GM18951 (cell line): ENCODE measurements around the gene CNPY1.

Experiments
- POLR2A ChIP-seq: IDR thresholded peaks from 4 replicates; pipeline ENCODE4 v1.6.1; 2011; ENCODE audit warnings: mild to moderate bottlenecking; ENCODE audit not compliant: insufficient read length, insufficient read depth; ENCODE audit errors: extremely low read depth
- in situ Hi-C: fragments of 300-500 bp; cut with MboI; formaldehyde crosslinking; loops from one replicate; pipeline ENCODE4 v1.12.0; 2022; ENCODE audit warnings: low sequenced_read_pairs, mixed read lengths, inconsistent platforms; ENCODE audit not compliant: unreplicated experiment

The CNPY1 gene

DNA sequence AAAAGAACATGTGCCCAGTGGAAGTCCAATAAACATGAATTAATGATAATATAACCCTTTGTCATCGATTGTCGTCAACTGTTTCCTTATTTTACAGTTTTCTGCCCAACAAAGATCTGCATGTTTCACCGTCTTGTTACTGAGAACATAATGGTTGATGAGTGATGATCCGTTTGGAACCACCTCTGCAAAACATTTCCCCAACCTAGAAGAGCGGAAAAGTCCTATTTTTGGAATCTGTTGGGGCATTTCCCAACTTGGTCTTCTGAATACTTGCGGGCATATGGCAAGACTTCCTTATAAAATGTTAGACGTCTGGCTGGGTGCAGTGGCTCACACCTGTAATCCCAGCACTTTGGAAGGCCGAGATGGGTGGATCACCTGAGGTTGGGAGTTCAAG, 32.1 kb downstream of the CNPY1 start:
- in situ Hi-C loops = loop anchor here (25.0 kb wide), 1 partner anchor 127 kb away; no protein-coding TSS in a partner anchor
- TF ChIP-seq POLR2A = no peak

DNA sequence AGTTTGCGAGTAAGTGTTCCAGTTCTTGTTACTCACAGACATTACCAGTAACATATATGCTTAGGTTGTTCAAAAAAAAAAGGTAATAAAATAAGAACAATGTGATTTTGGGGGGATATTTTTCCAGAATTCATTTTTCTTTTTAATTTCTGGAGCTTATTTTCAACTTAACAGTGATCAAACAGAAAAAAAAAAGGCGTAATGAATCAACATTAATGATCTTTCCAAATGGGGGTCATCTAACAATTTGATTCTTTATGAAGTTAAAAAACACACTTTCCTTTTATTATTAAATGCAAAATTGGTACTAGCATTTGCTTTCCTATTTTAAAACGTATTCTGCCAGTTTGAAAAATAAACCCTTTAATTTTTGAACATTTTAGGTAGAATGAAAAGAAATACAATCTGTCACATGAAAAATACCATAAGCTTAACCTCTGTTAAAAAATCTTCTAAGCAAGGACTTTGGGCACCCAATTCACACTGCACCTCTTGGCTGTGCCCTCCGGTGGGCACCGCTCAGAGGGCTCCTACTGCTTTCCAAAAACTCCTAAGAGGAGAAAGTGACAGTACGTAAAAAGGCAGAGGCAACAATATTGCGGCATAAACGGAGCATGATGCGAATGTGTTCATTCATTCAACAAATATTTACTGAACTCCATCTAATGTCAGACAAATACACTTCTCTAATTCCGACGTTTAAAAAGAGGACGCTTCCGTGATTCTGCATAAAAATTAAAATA, 32.6 kb downstream of the CNPY1 start:
- no peak for TF ChIP-seq POLR2A
- in situ Hi-C loops = loop anchor here (25.0 kb wide), 1 partner anchor 126 kb away; no protein-coding TSS in a partner anchor

DNA sequence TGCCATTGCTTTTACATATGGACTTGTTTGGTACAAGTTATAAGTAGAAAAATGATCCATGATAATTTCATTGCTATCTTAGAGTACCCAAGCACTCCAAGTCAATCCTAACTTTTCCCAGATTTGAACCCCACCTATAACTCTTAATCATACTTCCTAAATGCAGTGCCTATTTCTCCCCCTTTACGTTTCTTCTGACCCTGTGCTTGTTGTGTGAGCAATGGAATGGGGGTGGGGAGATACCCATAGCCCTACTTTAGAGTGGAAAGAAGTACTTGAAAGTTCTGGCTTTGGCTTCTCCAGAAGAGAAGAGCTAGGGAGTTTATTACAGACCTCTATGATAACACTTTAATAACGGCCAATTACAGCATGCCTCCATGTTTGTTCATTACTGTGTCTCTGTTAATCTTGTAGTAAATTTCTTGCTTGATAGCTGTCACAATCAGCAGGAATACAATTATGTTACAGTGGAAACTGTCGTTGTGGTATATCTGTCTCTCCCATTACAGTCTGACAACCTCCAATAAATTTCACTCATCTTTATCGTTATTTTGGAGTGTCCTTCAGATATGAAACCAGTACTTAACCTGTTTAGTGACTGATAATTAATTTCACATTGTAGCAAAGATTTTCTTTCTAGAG, 34.0 kb downstream of the CNPY1 start:
- in situ Hi-C loops = loop anchor here (25.0 kb wide), 1 partner anchor 125 kb away; no protein-coding TSS in a partner anchor
- TF ChIP-seq POLR2A = no peak

DNA sequence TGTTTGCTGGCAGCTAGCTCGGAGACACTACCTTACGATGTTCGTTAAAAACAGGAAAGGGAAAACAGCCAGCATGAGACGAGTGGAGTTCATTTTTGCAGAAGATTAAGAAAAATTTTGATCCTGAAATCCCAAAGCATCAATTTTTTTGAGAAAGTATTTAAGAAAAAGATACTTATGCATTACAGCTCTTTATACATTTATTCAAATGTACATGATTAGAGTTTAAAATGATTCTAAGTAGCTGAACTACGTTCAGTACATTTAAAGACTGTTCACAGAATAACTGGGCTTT, 34.7 kb downstream of the CNPY1 start:
- in situ Hi-C loops = loop anchor here (25.0 kb wide), 1 partner anchor 124 kb away; no protein-coding TSS in a partner anchor
- TF ChIP-seq POLR2A = no peak

DNA sequence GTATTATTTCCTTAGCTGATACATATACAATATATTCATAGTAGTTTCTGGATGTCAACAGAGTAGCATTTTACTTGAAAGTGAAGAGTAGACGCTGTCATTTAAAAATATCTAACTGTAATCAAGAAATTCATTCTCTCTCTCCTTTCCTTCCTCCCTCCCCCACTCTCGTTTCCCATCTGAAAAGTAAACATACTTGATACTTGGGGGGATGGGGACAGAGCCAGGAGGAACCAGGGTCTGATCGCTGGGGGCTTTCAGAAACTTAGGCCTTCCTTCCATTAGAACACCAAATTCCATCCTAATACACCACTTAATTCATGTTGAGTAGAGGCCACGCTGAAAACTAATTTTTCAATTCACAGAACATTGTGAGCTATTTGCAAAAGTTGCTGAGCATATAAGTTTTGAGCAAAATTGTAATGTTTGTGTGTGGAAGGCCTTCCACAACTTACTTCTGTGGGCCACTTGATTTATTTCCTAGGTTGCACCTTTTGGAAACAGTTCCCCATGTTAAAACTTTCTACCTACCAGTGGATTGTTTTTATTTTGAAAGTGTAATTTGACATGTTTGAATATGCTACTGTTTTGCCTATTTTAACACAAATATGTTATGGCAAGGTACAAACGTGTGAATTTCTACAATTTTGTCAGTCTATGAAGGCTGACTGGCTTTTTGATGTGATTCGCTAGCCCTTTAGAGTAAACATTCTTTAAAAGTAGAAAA, 35.2 kb downstream of the CNPY1 start:
- in situ Hi-C loops = loop anchor here (25.0 kb wide), 1 partner anchor 124 kb away; no protein-coding TSS in a partner anchor
- TF ChIP-seq POLR2A = no peak

DNA sequence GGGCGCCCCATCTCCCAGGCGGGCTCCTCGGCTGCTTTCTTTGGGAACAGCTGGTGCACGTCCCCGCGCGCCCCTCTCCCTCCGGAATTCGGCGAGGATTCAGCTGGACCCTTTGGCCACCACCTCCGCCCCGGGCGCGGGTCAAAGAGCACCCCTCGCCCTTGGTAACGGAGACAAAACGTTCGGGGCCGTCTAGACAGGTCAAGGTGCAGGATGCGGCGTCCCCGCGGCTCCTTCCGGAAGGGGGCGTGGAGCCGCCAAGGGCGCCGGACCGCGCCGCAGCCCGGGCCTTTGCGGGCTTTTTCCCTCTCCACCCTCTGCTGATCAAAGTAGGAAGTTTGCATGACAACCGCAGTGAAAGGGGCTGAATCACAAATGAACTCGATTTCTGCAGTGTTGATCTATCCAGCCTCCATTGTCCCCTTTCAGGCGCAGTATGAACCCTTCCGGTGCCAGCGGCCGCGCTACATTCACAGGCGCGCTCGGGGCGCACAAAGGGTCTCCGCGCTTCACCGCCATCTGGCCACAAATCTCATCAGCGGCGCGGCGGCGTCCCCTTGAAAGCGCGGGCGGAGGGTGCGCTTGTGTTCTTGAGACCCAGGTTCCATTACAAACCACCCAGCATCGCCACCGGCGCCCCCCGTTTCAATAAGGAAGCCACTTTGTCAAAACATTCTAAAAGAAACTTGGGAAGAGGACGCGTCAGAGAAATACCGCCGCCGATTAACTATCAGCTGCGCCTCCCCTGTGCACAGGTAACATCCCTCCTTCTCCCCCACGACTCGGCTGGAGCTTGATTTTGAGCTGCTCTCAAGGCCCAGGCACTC, 36.4 kb downstream of the CNPY1 start:
- in situ Hi-C loops = loop anchor here (10.0 to 25.0 kb wide), 2 partner anchors 55 to 123 kb away; partner anchors contain the start of gene EN2
- TF ChIP-seq POLR2A = no peak

DNA sequence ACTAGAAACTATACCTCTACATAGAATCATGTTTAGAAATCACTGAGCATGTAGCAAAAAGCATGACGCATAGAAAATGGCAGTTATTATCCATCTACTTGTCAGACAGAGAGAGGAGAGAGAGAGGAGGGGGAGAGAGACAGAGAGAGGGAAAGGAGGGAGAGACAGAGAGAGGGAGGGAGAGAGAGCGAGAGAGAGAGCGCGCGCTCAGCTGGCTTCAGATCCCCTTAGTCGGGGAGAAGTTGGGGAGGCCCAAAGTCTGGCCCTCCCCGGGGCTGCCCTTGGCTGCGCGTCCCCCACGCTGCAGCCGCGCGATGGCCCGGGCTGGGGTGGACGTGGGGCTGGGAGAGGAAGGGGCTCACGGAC, 37.0 kb downstream of the CNPY1 start:
- in situ Hi-C loops = loop anchor here (10.0 to 25.0 kb wide), 2 partner anchors 55 to 122 kb away; partner anchors contain the start of gene EN2
- TF ChIP-seq POLR2A = no peak

DNA sequence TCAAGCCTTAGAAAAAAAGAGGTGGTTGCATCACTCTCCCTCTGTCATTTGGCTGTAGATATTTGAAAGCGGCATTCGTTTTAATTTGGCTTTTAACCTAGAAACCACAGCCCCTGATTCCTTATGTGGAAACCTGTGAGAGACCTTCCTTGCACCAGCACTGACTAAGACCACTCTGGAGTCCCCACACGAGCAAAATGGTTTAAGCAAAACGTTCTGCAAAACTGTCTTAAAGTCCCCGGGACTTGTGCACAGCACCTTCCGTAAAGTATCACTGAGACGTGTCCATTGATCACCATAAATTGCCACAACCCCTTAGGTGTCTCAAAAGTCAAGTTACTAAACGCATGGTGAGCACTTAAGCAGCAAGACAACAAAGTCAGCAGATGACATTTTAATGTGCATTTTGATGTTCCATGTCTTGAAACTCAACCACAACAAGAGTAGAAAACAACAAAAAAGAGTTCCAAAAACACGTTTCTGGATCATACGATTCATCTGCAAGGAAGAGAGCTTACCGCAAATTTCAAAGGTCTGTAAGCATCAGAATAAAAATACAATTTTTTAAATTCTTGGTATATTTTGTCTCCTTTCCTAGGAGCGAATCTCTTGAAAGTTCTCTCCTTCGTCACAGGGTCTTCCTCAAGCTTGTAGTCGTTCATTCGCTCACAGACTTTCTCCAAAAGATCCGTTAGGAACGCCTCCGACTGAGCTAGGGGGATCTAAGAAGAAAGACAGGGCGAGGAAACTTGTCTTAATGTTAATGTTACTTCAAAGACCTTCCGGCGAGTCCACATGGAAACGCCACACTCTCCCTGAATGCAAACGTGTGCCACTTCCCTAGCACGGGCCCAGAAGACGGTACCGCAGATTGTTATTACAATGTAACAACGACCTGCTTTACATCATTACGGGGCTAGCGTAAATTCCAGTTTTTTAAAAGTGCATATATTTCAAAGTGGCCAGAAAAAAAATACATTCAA, 37.7 kb downstream of the CNPY1 start:
- in situ Hi-C loops = loop anchor here (10.0 to 25.0 kb wide), 2 partner anchors 54 to 121 kb away; partner anchors contain the start of gene EN2
- no peak for TF ChIP-seq POLR2A

DNA sequence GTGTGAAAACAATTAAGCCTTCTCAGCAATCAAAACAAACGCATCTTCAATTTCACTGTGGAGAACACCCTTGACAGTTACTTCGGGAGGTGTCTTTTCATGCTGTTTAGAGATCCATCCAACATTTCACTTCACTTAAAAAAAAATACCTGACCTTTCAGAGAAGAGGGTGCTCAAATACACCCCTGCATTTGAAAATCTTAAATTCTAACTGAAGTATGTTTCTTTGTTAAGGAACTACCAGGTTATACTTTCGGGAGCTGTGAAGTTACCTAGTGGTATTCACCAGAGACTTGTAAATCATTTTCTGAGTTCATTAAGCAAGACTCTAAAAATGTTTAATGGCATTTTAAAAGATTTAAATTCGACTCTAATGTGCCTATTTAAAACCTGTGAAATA, 38.8 kb downstream of the CNPY1 start:
- TF ChIP-seq POLR2A = no peak
- in situ Hi-C loops = loop anchor here (10.0 to 25.0 kb wide), 2 partner anchors 53 to 120 kb away; partner anchors contain the start of gene EN2

DNA sequence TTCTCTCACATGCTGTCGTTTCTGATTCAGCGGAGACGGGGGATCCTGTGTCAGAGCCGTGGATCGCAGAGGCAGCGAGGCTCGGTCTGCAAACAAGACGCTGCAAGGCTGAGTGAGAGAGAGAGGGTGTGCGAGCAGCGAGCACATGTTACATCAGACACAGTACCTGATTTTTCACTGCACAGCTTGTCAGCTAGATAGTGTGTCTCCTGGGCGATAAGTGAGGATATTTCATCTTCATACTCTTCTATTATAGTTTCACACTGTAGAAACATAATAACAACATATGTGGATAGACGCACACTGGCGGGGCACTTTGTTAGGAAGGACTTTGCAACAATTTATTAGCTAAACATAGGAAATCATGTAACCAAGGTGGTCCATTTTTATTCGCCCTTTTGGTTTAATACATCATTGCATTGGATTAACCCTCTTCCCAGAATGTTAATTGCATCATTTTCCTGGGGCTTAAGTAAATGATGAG, 39.5 kb downstream of the CNPY1 start:
- no peak for TF ChIP-seq POLR2A
- in situ Hi-C loops = loop anchor here (10.0 to 25.0 kb wide), 2 partner anchors 52 to 120 kb away; partner anchors contain the start of gene EN2

DNA sequence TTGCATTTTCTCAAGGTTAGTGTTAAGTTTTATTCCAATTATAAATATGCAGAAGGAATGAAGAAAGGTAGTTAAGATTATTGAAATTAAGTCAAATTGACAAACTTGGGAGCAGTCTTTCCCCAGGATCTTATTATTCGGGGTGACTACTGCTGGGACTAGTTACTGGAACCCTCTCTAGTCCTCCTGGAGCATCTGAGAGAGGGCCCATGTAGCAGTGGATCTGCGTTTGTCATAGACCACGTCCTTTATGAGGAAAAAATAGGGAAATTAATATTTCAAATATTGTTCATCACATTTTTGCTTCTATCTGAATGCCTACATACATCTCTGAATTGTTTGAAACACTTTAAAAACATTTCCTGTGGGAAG, 41.0 kb downstream of the CNPY1 start:
- no peak for TF ChIP-seq POLR2A
- in situ Hi-C loops = loop anchor here (10.0 to 25.0 kb wide), 2 partner anchors 51 to 118 kb away; partner anchors contain the start of gene EN2

DNA sequence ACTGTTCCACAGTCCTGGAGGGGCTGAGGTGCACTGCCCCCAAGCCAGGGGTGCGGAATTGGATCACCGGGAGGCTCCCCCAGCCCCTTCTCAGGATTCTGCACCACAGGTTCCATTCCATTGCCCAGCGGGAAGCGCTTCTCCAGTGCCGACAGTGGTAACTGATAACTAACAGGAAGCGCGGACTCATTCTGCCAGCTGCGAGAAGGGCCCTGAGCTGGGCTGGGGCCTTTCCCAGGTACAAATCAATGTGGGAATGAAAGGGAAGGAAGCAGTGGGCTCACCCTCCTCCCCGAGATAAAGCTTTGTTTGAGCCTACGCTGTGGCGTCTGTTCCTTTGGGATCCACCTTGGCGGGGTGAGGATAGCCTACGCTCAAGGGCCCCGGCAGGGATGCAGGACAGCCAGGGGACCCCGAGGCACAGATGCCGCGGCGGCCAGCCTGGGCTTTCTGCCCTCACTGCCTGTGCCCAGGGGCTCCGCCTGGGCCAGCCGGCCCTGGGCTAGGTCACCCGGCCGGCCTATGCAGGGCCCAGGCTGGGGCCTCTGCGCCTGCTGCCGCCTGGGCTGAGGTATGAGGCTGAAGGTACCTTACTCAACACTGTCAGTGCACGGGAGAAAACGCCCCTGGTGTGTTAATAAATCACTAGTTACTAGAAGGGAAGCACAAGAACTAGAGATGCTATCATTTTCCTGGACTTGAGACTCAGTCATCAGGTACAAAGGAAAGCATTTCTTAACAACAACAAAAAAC, 49.0 kb downstream of the CNPY1 start:
- in situ Hi-C loops = no loop called here
- no peak for TF ChIP-seq POLR2A
